Midbrain (tissue), 1 donor: ENCODE results near the gene FES.
"Not testable (repeated sequence)": the region's sequence is repeated elsewhere in the genome, so short reads cannot be mapped to it uniquely, and the experiment has no call there.

Experiments
- DNase-seq: peaks from one replicate; lab custom pipeline; 2025; lab: John Stamatoyannopoulos, UW

The FES gene

GRCh38 chr15:90883976-90884718 lies at the start of gene FES:
TSS of gene FES (plus strand) at chr15:90884504. CDS start at chr15:90885046, 542 bp downstream.
- peak; percentile 18 for DNase-seq

GRCh38 chr15:90834626-90835025 lies 49.7 kb upstream of the FES start:
- DNase-seq = no peak

DNA sequence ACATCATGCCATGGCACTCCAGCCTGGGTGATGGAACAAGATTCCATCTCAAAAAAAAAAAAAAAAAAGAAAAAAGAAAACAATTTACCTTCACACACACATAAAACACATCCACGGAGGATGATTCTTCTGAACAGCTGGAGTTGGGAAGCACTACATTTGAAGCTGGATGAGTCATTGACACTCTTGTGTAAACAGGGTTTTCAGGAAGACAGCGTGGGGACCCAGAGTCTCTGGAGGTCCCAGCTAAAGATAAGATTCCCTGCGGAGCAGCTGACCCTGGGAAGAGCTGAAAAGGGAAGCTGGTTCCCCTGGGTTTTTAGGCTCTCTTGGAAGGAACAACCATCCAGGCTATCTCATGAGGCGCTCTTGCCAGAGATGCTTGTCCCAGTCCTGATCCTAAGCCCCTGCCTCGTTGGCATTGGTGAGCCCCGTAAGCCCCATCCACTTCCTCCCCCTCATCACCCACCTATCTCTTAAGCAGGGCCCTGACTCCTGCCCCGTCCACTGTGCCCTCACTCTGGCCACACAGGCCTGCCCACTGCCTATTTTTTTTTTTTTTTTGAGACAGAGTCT lies 47.9 kb upstream of the FES start:
- DNase-seq = no peak

- DNase-seq = no peak
Measured at GRCh38 chr15:90837094-90837493, 47.2 kb upstream of the FES start.

DNA sequence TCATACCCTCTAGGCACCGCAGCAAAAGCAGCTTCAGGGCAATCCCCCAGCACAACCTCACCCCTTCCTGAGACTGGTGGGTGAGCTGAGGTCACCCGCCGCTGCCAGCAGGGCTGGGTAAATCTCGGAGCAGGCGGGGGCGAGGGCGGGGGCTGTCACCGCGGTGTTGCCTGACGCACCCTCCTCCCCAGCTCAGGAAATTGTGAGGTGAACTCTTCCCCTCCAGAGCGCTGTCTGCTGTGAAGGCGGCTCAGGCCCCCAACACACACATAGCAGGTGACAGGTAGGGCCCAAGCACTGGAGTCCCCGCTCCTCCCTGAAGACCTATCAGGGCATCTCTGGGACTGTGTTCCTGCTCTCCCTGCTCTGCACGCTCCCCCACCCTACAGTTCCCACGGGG lies 46.2 kb upstream of the FES start:
- DNase-seq = no peak

DNA sequence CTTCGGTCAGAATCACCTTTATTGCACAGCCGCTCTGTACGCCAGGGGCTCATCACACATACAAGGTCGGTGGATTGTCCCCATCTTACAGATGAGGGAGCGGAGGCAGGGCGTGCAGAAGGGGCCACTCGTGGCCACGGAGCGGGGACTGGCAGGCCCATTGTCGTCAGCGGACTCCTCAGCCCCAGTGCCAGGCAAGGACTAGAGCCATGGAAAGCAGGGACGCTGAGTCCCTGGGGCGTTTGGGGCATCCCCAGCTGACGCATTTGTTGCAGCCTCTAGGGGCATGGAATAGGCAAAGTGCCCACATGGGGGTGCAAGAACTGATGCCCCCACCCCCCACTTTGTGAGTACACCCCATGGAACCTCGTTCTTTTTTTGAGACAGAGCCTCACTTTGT lies 45.8 kb upstream of the FES start:
- no peak for DNase-seq

- DNase-seq = peak; percentile 50
Measured at GRCh38 chr15:90839187-90840071, 44.9 kb upstream of the FES start.

- no peak for DNase-seq
Measured at GRCh38 chr15:90840157-90840855, 44.0 kb upstream of the FES start.

GRCh38 chr15:90840954-90841353 lies 43.4 kb upstream of the FES start:
- no peak for DNase-seq

- DNase-seq = no peak
Measured at GRCh38 chr15:90844696-90845095, 39.6 kb upstream of the FES start.

DNA sequence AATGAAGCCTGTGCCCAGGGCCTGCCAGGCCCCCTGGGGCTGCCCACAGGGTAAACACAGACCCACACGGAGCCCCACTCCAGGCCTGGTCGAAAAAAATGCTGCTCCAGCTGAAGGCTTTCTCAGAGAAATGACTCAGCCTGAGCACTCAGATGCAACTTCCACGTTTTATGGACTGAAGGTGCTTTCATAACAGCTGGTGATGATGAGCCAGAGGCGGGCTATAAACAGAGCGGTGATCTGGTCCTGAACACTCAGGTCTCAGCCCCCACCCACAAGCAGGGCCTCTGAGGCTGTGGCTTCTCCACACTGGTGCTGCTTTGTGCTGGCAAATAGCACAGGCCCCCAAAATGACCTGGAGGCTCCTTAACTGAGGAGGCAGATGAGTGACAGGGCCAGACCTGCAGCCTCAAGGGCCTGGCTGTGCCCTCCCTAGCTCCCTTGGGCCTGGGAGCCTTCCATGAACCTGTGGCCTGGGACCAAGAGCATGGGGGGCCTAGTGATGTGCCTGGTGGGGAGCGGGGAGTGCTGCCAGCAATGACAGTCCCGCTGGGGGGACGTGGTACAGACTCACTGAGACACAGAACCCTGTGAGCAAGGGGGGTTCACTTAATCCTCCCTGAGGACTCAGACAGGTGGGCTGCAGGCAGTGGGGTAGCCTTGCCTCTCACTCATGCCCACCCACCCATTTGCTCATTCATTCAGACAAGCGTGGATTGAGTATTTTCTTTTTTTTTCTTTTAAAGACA lies 38.9 kb upstream of the FES start:
- DNase-seq = no peak

DNA sequence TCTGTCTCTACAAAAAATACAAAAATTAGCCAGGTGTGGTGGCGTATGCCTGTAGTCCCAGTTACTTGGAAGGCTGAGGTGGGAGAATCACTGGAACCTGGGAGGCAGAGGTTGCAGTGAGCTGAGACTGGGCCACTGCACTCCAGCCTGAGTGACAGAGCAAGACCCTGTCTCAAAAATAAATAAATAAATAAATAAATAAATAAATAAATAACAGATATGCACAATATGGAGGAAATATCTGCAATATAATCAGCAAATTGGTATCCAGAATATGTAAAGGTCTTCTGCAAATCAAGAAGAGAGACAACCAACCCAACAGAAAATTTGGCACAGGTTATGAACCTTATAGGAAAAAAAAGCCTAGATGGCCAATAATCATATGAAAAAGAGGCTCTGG lies 34.9 kb upstream of the FES start:
- not testable (repeated sequence) for DNase-seq

- DNase-seq = no peak
Measured at GRCh38 chr15:90851114-90851513, 33.2 kb upstream of the FES start.

GRCh38 chr15:90851940-90852339 lies 32.4 kb upstream of the FES start:
- DNase-seq = no peak

DNA sequence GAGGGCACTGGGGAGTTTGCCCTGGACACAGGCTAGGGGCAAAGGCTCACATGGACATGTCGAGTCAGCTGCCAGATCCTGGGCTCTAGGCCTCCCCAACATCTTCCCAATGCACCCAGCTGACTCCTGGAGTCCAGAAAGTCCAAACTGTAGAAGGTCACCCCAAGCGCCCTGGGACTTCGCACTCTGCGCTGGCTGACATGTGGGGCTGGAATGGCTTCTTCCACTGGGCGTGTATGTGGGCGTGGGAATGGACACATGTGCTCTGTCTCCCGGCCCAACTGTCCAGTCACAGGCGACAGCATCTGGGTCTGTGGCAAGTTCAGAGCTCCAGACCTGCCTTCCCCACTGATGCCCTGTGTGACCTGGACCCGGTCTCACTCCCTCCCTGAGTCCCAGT lies 29.2 kb upstream of the FES start:
- no peak for DNase-seq

DNA sequence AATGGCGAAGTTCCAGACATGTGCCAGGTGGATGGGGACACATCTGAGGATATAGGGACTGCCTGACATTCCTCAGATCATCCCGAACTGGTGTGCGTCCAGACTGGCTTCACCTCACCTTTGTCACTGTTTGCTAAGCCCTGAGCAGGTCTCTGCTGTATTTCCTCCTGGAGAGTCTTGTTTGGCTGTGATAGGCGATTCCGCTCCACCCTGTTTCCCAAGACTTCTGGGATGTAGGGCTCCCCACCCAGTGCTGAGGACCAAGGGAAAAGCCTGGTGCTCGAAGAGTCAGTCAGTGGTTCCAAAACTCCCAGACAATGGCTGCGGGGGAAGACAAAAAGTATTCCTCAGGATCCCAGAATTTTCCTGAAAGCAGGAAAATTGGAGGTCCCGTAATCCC lies 27.0 kb upstream of the FES start:
- no peak for DNase-seq

- DNase-seq = no peak
Measured at GRCh38 chr15:90857883-90858443, 26.3 kb upstream of the FES start.

GRCh38 chr15:90859234-90860131 lies 24.8 kb upstream of the FES start:
- DNase-seq = no peak

DNA sequence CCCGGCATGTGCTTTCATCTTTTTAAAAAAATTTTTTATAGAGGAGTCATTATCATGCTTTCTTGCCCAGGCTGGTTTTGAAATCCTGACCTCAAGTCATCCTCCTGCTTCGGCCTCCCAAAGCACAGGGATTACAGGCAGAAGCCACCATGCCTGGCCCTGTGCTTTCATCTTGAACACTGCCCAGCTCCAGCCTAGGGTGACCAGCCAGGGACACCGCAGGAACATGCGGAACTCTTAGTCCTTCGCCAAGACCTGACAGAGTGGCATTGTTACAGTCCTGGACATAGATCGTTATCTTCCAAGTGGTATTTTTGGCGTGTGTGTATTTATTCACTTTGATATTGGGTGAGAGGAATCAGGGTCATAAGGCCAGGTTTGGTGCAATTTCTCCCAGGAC lies 23.9 kb upstream of the FES start:
- DNase-seq = no peak
